Measurements from ENCODE around the gene CCDC88B. TPM values are rescaled to one million over a fixed set of nuclear protein-coding genes. Genes with fewer than 3 reads are reported as not detected.

The CCDC88B gene
- total and polyA plus RNA-seq, 2 experiments from 2014 or later = 6.8 to 12.1 TPM

GRCh38 chr11:64401775-64402174, 61.8 kb downstream of the CCDC88B start:
- Mint-ChIP-seq H3K36me3 (ENCODE audit: low read depth) (peaks cover 2% of the 10 kb centered on the region; the same call in 1 of the 3 replicates), H3K27ac (no peak overlapping the region), H3K4me3 (no peak overlapping the region), H3K4me1 (peaks cover 17% of the 10 kb centered on the region), H3K9me3 (peaks cover 8% of the 10 kb centered on the region; the same call in 1 of the 3 replicates), H3K27me3 (ENCODE audit: insufficient read depth, low read depth, poor library complexity) (peaks cover 16% of the 10 kb centered on the region)
- Histone ChIP-seq H3K4me3 (no peak overlapping the region), H3K4me2 (no peak overlapping the region), H3K27me3 (ENCODE audit: insufficient read depth) (no peaks in the 10 kb centered on the region), H3K27ac (ENCODE audit: low read depth) (no peak overlapping the region), H4K20me1 (replicated peaks; ENCODE audit: insufficient read depth) (no peaks in the 10 kb centered on the region), H3K4me1 (ENCODE audit: insufficient read depth) (no peaks in the 10 kb centered on the region; the same call in 1 of the 2 replicates), H2AFZ (no peak overlapping the region), H3K9me2 (ENCODE audit: insufficient read depth) (no peaks in the 10 kb centered on the region), H3K36me3 (ENCODE audit: insufficient read depth) (no peaks in the 10 kb centered on the region), H3F3A (replicated peaks; ENCODE audit: low read depth) (no peaks in the 10 kb centered on the region), H3K79me2 (replicated peaks; ENCODE audit: insufficient read depth) (no peaks in the 10 kb centered on the region)
- no peak for TF ChIP-seq JUNB (IDR thresholded peaks at IDR 0.05; ENCODE audit: unreplicated experiment)
- TF ChIP-seq EZH2 (IDR thresholded peaks at IDR 0.05; ENCODE audit: low read depth, unreplicated experiment) = no peak
- TF ChIP-seq NANOG (IDR thresholded peaks at IDR 0.05; ENCODE audit: borderline replicate concordance) = no peak
- no peak for DNase-seq (ENCODE audit: low spot score)
- ATAC-seq = no peak

- Histone ChIP-seq H3F3A (replicated peaks; ENCODE audit: low read depth) (no peaks in the 10 kb centered on the region), H3K27ac (ENCODE audit: low read depth) (no peak overlapping the region), H3K4me3 (no peak overlapping the region), H3K9me2 (ENCODE audit: insufficient read depth) (no peaks in the 10 kb centered on the region), H3K36me3 (ENCODE audit: insufficient read depth) (no peaks in the 10 kb centered on the region), H3K79me2 (replicated peaks; ENCODE audit: insufficient read depth) (no peaks in the 10 kb centered on the region), H3K27me3 (ENCODE audit: insufficient read depth) (no peaks in the 10 kb centered on the region), H2AFZ (no peak overlapping the region), H3K4me2 (no peak overlapping the region), H3K4me1 (ENCODE audit: insufficient read depth) (no peaks in the 10 kb centered on the region; the same call in 1 of the 2 replicates), H4K20me1 (replicated peaks; ENCODE audit: insufficient read depth) (no peaks in the 10 kb centered on the region)
- H3K36me3 Mint-ChIP-seq (ENCODE audit: low read depth) = peaks cover 2% of the 10 kb centered on the region; the same call in 1 of the 3 replicates
- H3K4me3 Mint-ChIP-seq = no peak overlapping the region; the same call in 2 of the 3 replicates
- H3K27ac Mint-ChIP-seq = no peak overlapping the region
- ATAC-seq = peak; percentile 62
- no peak for DNase-seq (ENCODE audit: low spot score)
- peaks cover 14% of the 10 kb centered on the region for H3K4me1 Mint-ChIP-seq
- H3K9me3 Mint-ChIP-seq = peaks cover 8% of the 10 kb centered on the region; the same call in 1 of the 3 replicates
- H3K27me3 Mint-ChIP-seq (ENCODE audit: insufficient read depth, low read depth, poor library complexity) = peaks cover 16% of the 10 kb centered on the region
- TF ChIP-seq ZNF114 (CRISPR knock-in tag; IDR thresholded peaks at IDR 0.05) (no peak), REST (IDR thresholded peaks at IDR 0.05; ENCODE audit: unreplicated experiment) (no peak), CREB1 (CRISPR knock-in tag; IDR thresholded peaks at IDR 0.05; ENCODE audit: low read depth) (no peak), EZH2phosphoT487 (IDR thresholded peaks at IDR 0.05; ENCODE audit: unreplicated experiment) (no peak), STAT1 (IDR thresholded peaks at IDR 0.05; ENCODE audit: unreplicated experiment) (no peak), ZNF331 (CRISPR knock-in tag; IDR thresholded peaks at IDR 0.05; ENCODE audit: low read depth) (no peak), POLR2AphosphoS5 (IDR thresholded peaks at IDR 0.05; ENCODE audit: low read depth) (no peak), ZNF462 (CRISPR knock-in tag; IDR thresholded peaks at IDR 0.05) (no peak), EZH2 (IDR thresholded peaks at IDR 0.05; ENCODE audit: low read depth, unreplicated experiment) (no peak), JUNB (IDR thresholded peaks at IDR 0.05; ENCODE audit: unreplicated experiment) (no peak), ETS1 (IDR thresholded peaks at IDR 0.05) (no peak), NANOG (IDR thresholded peaks at IDR 0.05; ENCODE audit: borderline replicate concordance) (no peak)
Measured at GRCh38 chr11:64403106-64403505, 63.1 kb downstream of the CCDC88B start.
